Activated CD8-positive, alpha-beta memory T cell treated with anti-CD3 and anti-CD28 coated beads for 24 hours (primary cell): ENCODE results near the gene ROPN1L.
A peak's percentile ranks its signal among the peaks of the same experiment; 100 is the strongest.
"Not testable (repeated sequence)": the region's sequence is repeated elsewhere in the genome, so short reads cannot be mapped to it uniquely, and the experiment has no call there.

ENCODE experiments used
- DNase-seq: peaks from one replicate; pipeline ENCODE4 v3.0.0-alpha.2; 2020

Gene ROPN1L

GRCh38 chr5:10441083-10441991 lies at the start of gene ROPN1L:
TSS of gene ROPN1L (plus strand) at chr5:10441879. CDS start at chr5:10442168, 289 bp downstream.
- DNase-seq = peak; percentile 92

- DNase-seq = not testable (repeated sequence)
Observed at GRCh38 chr5:10392567-10393328, 48.9 kb upstream of the ROPN1L start.

GRCh38 chr5:10393491-10393890 lies 48.2 kb upstream of the ROPN1L start:
- DNase-seq = no peak

GRCh38 chr5:10396552-10396951 lies 45.1 kb upstream of the ROPN1L start:
- no peak for DNase-seq

GRCh38 chr5:10399839-10400238 lies 41.8 kb upstream of the ROPN1L start:
- DNase-seq = no peak

GRCh38 chr5:10400411-10400810 lies 41.3 kb upstream of the ROPN1L start:
- DNase-seq = no peak

- no peak for DNase-seq
Observed at GRCh38 chr5:10400831-10401230, 40.8 kb upstream of the ROPN1L start.

GRCh38 chr5:10401498-10401897 lies 40.2 kb upstream of the ROPN1L start:
- DNase-seq = no peak

GRCh38 chr5:10403829-10404228 lies 37.9 kb upstream of the ROPN1L start:
- no peak for DNase-seq

GRCh38 chr5:10406651-10407050 lies 35.0 kb upstream of the ROPN1L start:
- no peak for DNase-seq

GRCh38 chr5:10409504-10409903 lies 32.2 kb upstream of the ROPN1L start:
- no peak for DNase-seq

GRCh38 chr5:10410662-10411061 lies 31.0 kb upstream of the ROPN1L start:
- DNase-seq = no peak

GRCh38 chr5:10411336-10411735 lies 30.3 kb upstream of the ROPN1L start:
- DNase-seq = no peak

GRCh38 chr5:10416868-10417267 lies 24.8 kb upstream of the ROPN1L start:
- no peak for DNase-seq

- DNase-seq = no peak
Observed at GRCh38 chr5:10418654-10419345, 22.9 kb upstream of the ROPN1L start.

- DNase-seq = no peak
Observed at GRCh38 chr5:10420468-10420867, 21.2 kb upstream of the ROPN1L start.

GRCh38 chr5:10420932-10421331 lies 20.7 kb upstream of the ROPN1L start:
- DNase-seq = no peak

GRCh38 chr5:10421896-10422691 lies 19.6 kb upstream of the ROPN1L start:
- DNase-seq = no peak

- DNase-seq = no peak
Observed at GRCh38 chr5:10423022-10423421, 18.7 kb upstream of the ROPN1L start.

GRCh38 chr5:10424124-10424731 lies 17.5 kb upstream of the ROPN1L start:
- DNase-seq = no peak

- DNase-seq = no peak
Observed at GRCh38 chr5:10427201-10427600, 14.5 kb upstream of the ROPN1L start.

- DNase-seq = no peak
Observed at GRCh38 chr5:10427978-10428377, 13.7 kb upstream of the ROPN1L start.
